Ishikawa (cell line): ENCODE results near the gene TMPRSS12.

ENCODE experiments used
- CEBPB ChIP-seq: IDR thresholded peaks from 2 replicates; pipeline ENCODE4 v1.6.1; 2012
- CREB1 ChIP-seq: IDR thresholded peaks from 2 replicates; pipeline ENCODE4 v1.6.1; 2012; ENCODE audit warnings: low read depth
- EGR1 ChIP-seq: IDR thresholded peaks from 2 replicates; pipeline ENCODE4 v1.6.1; 2012
- EP300 ChIP-seq: IDR thresholded peaks from 2 replicates; pipeline ENCODE4 v1.6.1; 2012; ENCODE audit warnings: borderline replicate concordance
- FOXM1 ChIP-seq: IDR thresholded peaks from 2 replicates; pipeline ENCODE4 v1.6.1; 2012; ENCODE audit warnings: low read depth, borderline replicate concordance
- MAX ChIP-seq: IDR thresholded peaks from 2 replicates; pipeline ENCODE4 v1.6.1; 2012
- NFIC ChIP-seq: IDR thresholded peaks from 2 replicates; pipeline ENCODE4 v1.6.1; 2012
- RAD21 ChIP-seq: IDR thresholded peaks from 2 replicates; pipeline ENCODE4 v1.6.1; 2012; ENCODE audit warnings: low read depth
- REST ChIP-seq: IDR thresholded peaks from 2 replicates; pipeline ENCODE4 v1.6.1; 2012; ENCODE audit warnings: low read depth, mild to moderate bottlenecking
- TAF1 ChIP-seq: IDR thresholded peaks from 2 replicates; pipeline ENCODE4 v1.6.1; 2012; ENCODE audit warnings: low read depth, mild to moderate bottlenecking
- TCF12 ChIP-seq: IDR thresholded peaks from 2 replicates; pipeline ENCODE4 v1.6.1; 2012; ENCODE audit warnings: low read depth
- TEAD4 ChIP-seq: IDR thresholded peaks from 2 replicates; pipeline ENCODE4 v1.6.1; 2012
- USF1 ChIP-seq: IDR thresholded peaks from 2 replicates; pipeline ENCODE4 v1.6.1; 2012
- YY1 ChIP-seq: IDR thresholded peaks from 2 replicates; pipeline ENCODE4 v1.6.1; 2012; ENCODE audit warnings: low read depth
- ZBTB7A ChIP-seq: IDR thresholded peaks from 2 replicates; pipeline ENCODE4 v1.6.1; 2012; ENCODE audit warnings: low read depth

TMPRSS12 gene

GRCh38 chr12:50859621-50860310 is 17.0 kb downstream of the TMPRSS12 start:
- TF ChIP-seq USF1 = no peak
- no peak for TF ChIP-seq CREB1
- no peak for TF ChIP-seq TEAD4
- no peak for TF ChIP-seq YY1
- TF ChIP-seq MAX = no peak
- no peak for TF ChIP-seq EP300
- TF ChIP-seq NFIC = no peak
- TF ChIP-seq EGR1 = no peak
- no peak for TF ChIP-seq TAF1
- TF ChIP-seq TCF12 = no peak

GRCh38 chr12:50862316-50862715 is 19.6 kb downstream of the TMPRSS12 start:
- TF ChIP-seq TCF12 = no peak
- no peak for TF ChIP-seq TAF1
- no peak for TF ChIP-seq RAD21
- TF ChIP-seq EGR1 = no peak
- TF ChIP-seq ZBTB7A = no peak
- no peak for TF ChIP-seq REST
- no peak for TF ChIP-seq USF1
- TF ChIP-seq CREB1 = no peak
- TF ChIP-seq NFIC = no peak
- no peak for TF ChIP-seq MAX
- no peak for TF ChIP-seq CEBPB
- no peak for TF ChIP-seq FOXM1
- no peak for TF ChIP-seq TEAD4
- TF ChIP-seq YY1 = no peak
- no peak for TF ChIP-seq EP300

GRCh38 chr12:50865266-50865665 is 22.5 kb downstream of the TMPRSS12 start:
- TF ChIP-seq TEAD4 = no peak
- TF ChIP-seq EGR1 = no peak
- TF ChIP-seq RAD21 = no peak

GRCh38 chr12:50882563-50882962 is 39.8 kb downstream of the TMPRSS12 start:
- no peak for TF ChIP-seq YY1
- no peak for TF ChIP-seq CREB1
- TF ChIP-seq USF1 = no peak
- no peak for TF ChIP-seq REST

GRCh38 chr12:50887191-50887590 is 44.5 kb downstream of the TMPRSS12 start:
- no peak for TF ChIP-seq RAD21
- no peak for TF ChIP-seq MAX
- TF ChIP-seq FOXM1 = no peak
- TF ChIP-seq NFIC = no peak
- TF ChIP-seq ZBTB7A = no peak
- TF ChIP-seq REST = no peak
- no peak for TF ChIP-seq TEAD4
- no peak for TF ChIP-seq TCF12
- no peak for TF ChIP-seq EGR1
- no peak for TF ChIP-seq CEBPB
- TF ChIP-seq TAF1 = no peak
- TF ChIP-seq EP300 = no peak
- TF ChIP-seq CREB1 = no peak
- TF ChIP-seq USF1 = no peak
- no peak for TF ChIP-seq YY1
